T-helper 22 cell (primary cell): ENCODE results near the gene MSI2.

Source experiments
- DNase-seq: peaks from one replicate; pipeline ENCODE4 v3.0.0-alpha.2; 2020; ENCODE audit warnings: low read depth

MSI2 gene

DNA sequence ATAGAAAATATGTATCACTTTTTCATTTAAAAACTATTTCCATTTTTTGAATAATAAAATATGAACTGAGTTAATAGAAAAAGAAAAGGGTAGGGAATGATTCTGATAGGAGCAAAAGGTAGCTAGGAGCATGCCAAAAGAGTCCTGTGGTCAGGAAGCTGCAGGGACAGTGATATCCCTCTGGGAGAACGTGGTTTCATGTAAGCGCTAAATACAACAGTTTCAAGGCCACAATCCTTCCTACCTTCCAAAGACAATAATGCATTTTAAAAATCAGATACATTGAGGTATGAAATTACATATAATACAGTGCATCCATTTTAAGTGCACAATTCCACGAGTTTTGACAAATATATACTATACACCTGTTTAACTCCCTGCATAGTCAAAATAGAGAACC, 432.9 kb downstream of the MSI2 start:
- DNase-seq = no peak

- DNase-seq = no peak
Measured at GRCh38 chr17:57691939-57692338, 435.6 kb downstream of the MSI2 start.

GRCh38 chr17:57692770-57693169, 436.4 kb downstream of the MSI2 start:
- DNase-seq = no peak

GRCh38 chr17:57694051-57694450, 437.7 kb downstream of the MSI2 start:
- DNase-seq = no peak

DNA sequence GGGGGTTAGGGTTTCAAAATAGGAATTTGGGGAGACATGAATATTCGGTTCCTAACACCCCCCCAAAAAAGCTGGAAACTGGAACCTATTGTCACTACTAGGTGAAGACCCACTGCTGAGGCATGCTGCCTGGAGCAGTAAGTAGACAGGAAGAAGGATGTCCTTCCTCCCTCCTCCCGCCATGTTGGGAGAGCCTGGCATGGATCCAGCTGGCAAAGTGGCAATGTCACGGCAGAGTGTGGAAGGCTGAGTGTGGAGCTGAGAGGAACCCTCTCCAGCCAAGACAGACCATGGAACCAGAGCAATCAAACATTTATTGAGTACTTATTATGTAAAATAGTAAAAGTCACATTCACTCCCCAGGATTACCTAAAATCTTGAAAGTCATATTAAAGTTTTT, 439.7 kb downstream of the MSI2 start:
- DNase-seq = no peak

DNA sequence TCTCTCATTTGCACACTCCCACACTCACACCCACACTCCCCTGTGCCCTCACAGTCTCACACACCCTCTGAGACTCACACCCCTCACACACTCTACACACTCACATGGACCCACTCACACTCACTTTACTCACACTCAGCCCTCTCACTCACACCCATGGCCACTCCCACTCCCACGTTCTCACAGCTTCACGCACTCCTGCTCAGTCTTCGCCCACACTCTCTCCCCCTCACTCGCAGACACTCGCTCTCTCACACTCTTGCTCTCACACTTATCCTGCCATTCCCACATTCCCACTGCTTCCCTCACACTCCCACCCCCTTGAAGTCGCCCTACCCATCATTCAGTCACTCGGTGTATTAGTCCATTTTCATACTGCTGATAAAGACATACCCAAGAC, 440.9 kb downstream of the MSI2 start:
- DNase-seq = no peak

- no peak for DNase-seq
Measured at GRCh38 chr17:57697891-57698711, 441.8 kb downstream of the MSI2 start.

GRCh38 chr17:57699751-57700219, 443.5 kb downstream of the MSI2 start:
- DNase-seq = no peak

GRCh38 chr17:57701124-57701523, 444.8 kb downstream of the MSI2 start:
- no peak for DNase-seq

GRCh38 chr17:57703273-57703672, 446.9 kb downstream of the MSI2 start:
- DNase-seq = no peak

- DNase-seq = no peak
Measured at GRCh38 chr17:57704448-57704847, 448.1 kb downstream of the MSI2 start.

DNA sequence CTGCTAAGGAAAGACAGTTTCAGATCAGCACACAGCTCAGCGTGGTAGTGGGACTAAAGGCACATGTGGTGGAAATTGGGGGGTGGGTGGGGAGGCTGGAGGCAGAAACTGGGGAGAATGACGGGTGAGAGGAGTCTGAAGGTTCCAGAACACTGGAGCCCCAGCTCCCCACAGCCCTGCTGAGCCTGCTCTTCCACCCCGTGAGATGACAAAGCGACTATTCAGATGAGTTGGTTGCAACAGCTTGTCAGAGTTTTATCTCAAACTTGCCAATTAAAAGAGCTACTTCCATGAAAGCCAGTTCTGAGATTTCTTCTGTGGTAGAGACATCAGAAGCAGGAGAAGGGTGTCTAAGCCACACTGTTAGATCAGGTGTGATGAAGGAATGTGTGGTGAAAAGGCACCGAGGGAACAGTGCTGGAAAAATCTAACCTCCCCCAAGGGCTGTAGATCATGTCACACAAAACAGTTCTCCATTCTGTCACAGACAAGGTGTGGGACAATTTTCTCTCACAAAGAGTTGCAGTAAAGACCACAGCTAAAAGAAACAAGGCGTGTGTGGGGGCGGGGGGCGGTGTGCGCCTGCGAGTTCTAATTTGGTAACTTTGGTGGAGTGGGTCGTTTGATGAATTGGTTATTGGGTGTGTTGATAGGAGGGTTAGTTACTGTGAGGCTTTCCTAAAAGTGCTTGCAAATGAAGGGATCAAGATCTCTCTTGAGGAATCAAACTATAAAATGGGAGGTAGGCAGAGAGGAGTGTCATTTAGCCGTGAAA, 449.8 kb downstream of the MSI2 start:
- DNase-seq = no peak

- DNase-seq = no peak
Measured at GRCh38 chr17:57706761-57707160, 450.4 kb downstream of the MSI2 start.

DNA sequence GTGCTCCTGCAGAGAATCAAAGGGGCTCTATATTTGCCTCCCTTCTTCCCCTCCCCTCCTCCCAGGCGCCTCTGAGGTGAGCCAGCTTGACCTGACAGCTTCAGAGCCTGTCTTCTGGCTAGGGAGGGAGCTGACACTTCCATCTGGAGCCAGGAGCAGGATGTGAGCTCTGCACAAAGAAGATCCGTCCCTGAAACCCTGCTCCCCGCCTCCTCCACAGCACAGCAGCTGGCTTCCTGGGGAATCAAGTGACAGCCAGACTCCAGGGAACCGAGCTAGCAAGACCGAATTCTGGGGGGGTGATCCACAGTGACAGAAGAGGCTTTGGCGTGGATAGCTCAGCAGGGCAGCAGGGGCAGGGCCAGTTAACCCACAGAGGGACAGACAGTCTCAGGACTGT, 451.6 kb downstream of the MSI2 start:
- no peak for DNase-seq

DNA sequence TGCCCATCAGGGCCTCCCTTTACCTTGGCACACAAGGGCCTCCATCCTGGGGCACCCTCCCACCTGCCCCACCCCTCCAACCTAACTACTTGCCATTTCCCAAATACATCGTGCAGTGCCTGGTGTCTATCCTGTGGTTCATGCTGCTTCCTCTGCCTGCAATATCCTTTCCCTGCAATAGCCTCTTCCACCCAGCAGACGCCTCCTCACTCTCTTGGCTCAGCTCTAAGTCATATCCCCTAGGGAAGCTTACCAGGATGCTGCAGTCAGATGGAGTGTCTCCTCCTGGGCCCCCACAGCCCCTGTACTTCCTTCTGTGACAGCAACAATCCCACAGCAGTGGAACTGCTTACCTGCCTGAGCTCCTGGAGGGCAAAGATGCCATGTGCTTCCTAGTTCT, 452.1 kb downstream of the MSI2 start:
- no peak for DNase-seq

DNA sequence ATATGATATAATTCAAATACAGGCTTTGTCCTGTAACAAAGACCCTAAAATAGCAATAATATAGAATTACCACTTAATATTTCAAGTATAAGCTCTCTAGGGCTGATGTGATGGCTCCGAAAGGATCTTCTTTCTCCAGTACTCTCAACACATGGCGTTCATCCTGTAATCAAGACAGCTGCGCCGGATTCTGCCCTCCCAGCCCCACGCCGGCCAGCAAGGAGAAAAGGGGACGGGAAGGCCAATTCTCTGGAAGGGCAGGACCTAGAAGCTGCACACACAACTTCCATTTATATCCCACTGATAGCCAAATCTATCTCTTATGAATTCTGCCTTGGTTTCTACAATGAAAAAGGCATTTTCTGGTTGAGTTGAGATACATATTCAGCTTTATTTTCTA, 456.8 kb downstream of the MSI2 start:
- no peak for DNase-seq

DNA sequence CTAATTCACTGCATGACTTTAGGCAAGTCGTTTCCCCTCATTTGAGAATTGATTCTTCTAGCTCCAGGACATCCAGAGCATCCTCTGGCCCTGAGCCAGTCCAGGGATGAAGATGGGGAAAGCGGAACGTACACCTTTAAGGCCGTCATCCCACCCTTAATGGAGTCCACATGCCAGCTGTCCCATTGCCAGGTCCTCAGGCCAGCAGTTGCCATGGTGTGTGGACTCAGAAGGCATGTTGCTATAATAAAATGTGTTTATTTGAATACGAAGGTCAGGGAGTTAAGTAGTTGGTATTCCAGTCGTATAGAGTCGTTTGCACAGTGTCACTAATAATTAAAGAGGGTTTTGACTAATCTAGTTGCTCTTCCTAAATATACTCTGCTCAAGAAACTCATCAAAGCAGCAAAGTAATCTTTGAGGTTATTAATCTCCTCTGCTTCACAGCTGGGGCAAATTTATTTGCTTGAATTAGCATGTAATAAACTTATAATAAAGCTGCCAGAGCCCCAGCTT, 458.4 kb downstream of the MSI2 start:
- DNase-seq = no peak

GRCh38 chr17:57715981-57716380, 459.7 kb downstream of the MSI2 start:
- no peak for DNase-seq

DNA sequence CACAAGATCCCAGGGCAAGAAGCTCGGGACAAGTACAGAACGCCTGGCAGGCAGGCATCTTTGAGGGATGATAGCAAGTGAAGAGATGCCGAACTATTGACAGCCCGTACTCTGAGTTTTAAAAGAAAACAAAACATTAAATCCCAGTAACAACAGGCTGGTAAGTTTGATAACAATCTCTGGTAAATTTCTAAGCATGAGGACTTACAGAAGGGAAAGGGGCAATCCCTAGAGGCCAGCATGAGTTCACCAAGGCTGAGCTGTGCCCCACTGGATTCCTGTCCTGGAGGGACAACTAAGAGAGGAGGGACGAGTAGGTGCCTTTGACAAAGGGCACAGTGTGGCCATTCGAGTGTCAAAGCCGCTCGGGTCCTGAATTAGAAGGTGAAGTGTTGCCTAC, 462.6 kb downstream of the MSI2 start:
- DNase-seq = no peak

DNA sequence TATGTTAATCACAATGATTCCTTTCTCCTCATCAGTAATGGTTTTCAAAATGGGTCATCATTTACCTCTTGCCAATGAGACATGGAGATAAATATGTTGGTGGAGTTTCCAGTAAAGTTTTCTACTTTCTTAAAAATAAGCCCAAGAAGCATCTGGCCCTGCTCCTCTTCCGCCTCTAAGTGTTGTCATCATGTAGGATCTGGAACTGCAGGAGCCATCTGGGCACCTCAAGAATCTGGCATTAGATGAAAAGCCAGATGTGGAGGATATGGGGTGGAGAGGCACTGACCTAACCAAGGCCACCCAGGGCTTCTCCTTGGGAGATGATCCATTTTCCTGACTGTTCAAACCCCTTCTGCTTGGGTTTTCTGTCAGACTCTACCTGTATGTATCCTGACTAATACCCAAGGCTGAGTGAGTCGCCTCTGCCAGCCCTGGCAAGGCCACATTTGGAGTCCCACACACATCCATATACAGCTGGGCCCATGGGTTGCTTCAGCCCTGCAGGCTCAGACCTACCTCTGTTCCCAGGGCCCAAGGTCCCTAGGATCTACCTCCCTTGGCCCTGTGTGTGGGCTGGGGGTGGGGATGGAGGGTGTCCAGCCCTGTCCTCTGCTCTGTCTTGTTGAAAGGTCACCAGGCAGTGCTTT, 464.2 kb downstream of the MSI2 start:
- DNase-seq = no peak

- DNase-seq = no peak
Measured at GRCh38 chr17:57721967-57722703, 465.8 kb downstream of the MSI2 start.

DNA sequence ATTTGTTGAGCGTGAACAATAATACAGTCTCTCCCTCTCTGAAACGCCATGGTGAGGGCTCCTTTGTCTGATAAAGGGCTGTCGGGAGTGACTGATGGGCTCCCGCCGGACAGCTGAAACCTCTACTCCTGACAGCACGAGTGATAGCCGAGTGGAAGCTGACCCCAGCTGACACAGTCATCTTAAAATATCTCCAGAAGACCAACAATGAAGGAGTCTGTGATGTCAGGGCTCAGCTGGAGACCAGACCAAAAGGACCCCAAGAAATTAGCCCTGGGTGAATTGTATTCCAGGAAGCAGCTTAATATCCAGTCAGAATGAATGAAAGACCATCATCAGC, 466.4 kb downstream of the MSI2 start:
- DNase-seq = no peak
